K562 (cell line): ENCODE measurements around the gene DDX5. TPM values are rescaled to one million over a fixed set of nuclear protein-coding genes. Genes with fewer than 3 reads are reported as not detected.

Experiments used
- FIP1L1 ChIP-seq: fragments of 200-400 bp; formaldehyde crosslinking; IDR thresholded peaks from 2 replicates; pipeline ENCODE4 v1.6.1; 2018; ENCODE audit warnings: mild to moderate bottlenecking, low read depth, low read length; ENCODE audit not compliant: poor library complexity, severe bottlenecking
- polyA plus RNA-seq, 8 experiments: library from polyadenylated mRNA; depleted of rRNA in 4 of 8; stranded (reverse) in 5 of 8; unstranded in 3 of 8; fragments of >200 nt; fragmentation: Nextera tagmentation in 2 of 8; fragmentation: Illumina TruSeq in 1 of 8; extraction: Ambion mirVana in 2 of 8; extraction: Trizol in 1 of 8; gene quantifications; 2 replicates each; pipeline versions ENCODE4 v1.2.1 to v1.2.3, GENCODE V29; 2011 to 2014; ENCODE audit warnings: inconsistent platforms in 1 of 8, missing spikeins in 1 of 8
- total RNA-seq, 7 experiments: library from RNA; depleted of rRNA in 6 of 7; stranded (reverse); fragments of >200 nt in 6 of 7; fragmentation: Illumina TruSeq in 2 of 7; extraction: Trizol in 2 of 7; gene quantifications; 2 replicates each; pipeline versions ENCODE4 v1.2.1 to v1.2.3, GENCODE V29; 2011 to 2021; ENCODE audit warnings: low replicate concordance in 1 of 7
- TF ChIP-seq, protein P1 (sequence below): fragments of 450-650 bp; IDR thresholded peaks from 2 replicates; pipeline ENCODE4 v1.6.1; 2016; ENCODE audit warnings: mild to moderate bottlenecking, moderate library complexity
- TF ChIP-seq, protein P2 (sequence below): sonication (generic); formaldehyde crosslinking; IDR thresholded peaks from 2 replicates; pipeline ENCODE4 v1.8.0; 2022; ENCODE audit warnings: mild to moderate bottlenecking, missing genetic modification reagents

DDX5 gene
- total and polyA plus RNA-seq, 9 of the 15 experiments (the other 6 are each of a cell fraction or from before 2014, with no cell fraction given): 306 to 1,639 (median 604) TPM

DNA sequence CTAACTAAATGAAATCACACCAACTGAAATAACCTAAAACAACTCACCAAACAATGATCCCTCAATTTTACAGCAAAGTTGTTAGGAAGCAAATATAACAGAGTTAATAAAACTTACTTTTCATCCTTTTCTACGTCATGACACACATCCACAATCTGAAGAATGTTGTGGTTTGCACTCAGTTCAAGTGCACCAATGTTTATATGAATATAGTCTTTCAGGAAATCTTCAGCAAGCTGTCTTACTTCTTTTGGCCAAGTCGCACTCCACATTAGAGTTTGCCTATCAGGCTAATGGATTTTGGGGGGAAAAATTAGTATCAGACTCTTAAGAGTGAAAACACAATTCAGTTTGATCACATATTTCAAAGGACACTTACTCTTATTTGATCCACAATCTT is 3.3 kb downstream of the DDX5 start (continued):
- TF ChIP-seq, protein P1, sequence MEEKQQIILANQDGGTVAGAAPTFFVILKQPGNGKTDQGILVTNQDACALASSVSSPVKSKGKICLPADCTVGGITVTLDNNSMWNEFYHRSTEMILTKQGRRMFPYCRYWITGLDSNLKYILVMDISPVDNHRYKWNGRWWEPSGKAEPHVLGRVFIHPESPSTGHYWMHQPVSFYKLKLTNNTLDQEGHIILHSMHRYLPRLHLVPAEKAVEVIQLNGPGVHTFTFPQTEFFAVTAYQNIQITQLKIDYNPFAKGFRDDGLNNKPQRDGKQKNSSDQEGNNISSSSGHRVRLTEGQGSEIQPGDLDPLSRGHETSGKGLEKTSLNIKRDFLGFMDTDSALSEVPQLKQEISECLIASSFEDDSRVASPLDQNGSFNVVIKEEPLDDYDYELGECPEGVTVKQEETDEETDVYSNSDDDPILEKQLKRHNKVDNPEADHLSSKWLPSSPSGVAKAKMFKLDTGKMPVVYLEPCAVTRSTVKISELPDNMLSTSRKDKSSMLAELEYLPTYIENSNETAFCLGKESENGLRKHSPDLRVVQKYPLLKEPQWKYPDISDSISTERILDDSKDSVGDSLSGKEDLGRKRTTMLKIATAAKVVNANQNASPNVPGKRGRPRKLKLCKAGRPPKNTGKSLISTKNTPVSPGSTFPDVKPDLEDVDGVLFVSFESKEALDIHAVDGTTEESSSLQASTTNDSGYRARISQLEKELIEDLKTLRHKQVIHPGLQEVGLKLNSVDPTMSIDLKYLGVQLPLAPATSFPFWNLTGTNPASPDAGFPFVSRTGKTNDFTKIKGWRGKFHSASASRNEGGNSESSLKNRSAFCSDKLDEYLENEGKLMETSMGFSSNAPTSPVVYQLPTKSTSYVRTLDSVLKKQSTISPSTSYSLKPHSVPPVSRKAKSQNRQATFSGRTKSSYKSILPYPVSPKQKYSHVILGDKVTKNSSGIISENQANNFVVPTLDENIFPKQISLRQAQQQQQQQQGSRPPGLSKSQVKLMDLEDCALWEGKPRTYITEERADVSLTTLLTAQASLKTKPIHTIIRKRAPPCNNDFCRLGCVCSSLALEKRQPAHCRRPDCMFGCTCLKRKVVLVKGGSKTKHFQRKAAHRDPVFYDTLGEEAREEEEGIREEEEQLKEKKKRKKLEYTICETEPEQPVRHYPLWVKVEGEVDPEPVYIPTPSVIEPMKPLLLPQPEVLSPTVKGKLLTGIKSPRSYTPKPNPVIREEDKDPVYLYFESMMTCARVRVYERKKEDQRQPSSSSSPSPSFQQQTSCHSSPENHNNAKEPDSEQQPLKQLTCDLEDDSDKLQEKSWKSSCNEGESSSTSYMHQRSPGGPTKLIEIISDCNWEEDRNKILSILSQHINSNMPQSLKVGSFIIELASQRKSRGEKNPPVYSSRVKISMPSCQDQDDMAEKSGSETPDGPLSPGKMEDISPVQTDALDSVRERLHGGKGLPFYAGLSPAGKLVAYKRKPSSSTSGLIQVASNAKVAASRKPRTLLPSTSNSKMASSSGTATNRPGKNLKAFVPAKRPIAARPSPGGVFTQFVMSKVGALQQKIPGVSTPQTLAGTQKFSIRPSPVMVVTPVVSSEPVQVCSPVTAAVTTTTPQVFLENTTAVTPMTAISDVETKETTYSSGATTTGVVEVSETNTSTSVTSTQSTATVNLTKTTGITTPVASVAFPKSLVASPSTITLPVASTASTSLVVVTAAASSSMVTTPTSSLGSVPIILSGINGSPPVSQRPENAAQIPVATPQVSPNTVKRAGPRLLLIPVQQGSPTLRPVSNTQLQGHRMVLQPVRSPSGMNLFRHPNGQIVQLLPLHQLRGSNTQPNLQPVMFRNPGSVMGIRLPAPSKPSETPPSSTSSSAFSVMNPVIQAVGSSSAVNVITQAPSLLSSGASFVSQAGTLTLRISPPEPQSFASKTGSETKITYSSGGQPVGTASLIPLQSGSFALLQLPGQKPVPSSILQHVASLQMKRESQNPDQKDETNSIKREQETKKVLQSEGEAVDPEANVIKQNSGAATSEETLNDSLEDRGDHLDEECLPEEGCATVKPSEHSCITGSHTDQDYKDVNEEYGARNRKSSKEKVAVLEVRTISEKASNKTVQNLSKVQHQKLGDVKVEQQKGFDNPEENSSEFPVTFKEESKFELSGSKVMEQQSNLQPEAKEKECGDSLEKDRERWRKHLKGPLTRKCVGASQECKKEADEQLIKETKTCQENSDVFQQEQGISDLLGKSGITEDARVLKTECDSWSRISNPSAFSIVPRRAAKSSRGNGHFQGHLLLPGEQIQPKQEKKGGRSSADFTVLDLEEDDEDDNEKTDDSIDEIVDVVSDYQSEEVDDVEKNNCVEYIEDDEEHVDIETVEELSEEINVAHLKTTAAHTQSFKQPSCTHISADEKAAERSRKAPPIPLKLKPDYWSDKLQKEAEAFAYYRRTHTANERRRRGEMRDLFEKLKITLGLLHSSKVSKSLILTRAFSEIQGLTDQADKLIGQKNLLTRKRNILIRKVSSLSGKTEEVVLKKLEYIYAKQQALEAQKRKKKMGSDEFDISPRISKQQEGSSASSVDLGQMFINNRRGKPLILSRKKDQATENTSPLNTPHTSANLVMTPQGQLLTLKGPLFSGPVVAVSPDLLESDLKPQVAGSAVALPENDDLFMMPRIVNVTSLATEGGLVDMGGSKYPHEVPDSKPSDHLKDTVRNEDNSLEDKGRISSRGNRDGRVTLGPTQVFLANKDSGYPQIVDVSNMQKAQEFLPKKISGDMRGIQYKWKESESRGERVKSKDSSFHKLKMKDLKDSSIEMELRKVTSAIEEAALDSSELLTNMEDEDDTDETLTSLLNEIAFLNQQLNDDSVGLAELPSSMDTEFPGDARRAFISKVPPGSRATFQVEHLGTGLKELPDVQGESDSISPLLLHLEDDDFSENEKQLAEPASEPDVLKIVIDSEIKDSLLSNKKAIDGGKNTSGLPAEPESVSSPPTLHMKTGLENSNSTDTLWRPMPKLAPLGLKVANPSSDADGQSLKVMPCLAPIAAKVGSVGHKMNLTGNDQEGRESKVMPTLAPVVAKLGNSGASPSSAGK: no peak
- TF ChIP-seq FIP1L1: peak; percentile 13
- TF ChIP-seq, protein P2, sequence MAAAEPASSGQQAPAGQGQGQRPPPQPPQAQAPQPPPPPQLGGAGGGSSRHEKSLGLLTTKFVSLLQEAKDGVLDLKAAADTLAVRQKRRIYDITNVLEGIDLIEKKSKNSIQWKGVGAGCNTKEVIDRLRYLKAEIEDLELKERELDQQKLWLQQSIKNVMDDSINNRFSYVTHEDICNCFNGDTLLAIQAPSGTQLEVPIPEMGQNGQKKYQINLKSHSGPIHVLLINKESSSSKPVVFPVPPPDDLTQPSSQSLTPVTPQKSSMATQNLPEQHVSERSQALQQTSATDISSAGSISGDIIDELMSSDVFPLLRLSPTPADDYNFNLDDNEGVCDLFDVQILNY: 0 out of 2 replicates have a peak, but pooled peaks have one; percentile 50
